ENCODE results near the gene TMEM132D.

TMEM132D gene

DNA sequence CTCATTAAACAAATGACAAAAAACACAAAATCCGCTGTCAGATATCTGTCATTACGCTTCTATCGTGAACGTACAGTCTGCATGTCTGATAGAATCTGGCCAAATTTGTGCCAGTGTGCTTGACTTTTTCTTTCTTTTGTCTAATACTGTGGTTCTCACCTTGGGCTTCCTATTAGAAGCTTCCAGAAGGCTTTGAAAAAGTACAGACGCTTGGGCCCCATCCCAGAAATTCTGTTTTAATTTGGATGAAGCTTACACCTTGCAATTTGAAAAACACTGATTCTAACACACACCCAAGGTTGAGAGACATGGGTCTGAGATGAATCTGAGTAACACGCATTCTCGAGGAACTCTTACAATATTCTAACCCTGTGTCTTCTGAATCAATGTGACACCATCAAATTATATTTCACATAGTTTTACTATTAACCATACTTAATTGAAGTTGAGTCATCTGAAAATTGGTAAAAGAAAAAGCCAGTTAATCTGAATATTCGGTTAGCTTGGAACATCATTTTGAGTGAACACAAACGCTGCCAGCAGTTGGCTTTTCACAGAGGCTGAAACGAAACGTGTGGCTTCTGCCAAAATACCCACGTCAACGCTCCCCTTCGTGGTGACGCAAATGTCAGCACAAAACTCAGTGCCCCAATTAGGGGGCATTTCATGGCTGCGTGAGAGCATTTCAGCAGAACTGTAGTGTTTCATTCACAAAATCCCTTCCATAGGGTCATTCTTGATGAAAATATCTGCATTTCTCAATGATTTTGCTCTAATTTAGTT, 420.5 kb downstream of the TMEM132D start:
- no peak overlapping the region for H3K23ac ChIP-seq (ENCODE audit: low read length in 2 of 2)

DNA sequence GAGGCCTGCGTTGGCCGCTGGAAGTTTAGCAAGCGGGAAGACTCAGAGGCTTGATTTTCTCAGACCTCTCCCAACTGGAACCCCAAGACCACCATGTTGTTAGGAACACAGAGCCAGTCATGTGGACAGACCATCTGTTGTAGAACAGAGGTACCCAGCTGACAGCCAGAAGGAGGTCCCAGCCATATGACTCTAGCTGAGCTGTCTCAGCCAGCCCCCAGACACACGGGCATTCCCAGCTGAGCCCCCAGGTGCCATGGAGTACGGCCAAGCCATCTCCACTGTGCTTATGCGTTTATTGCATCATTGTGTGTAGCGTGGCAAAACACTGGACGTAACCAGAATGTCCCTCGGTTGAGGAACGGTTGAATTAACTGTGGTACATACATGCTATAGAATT, 421.9 kb downstream of the TMEM132D start:
- Histone ChIP-seq H4K91ac (ENCODE audit: low read length) (peak overlapping the region; percentile 57), H3K4me2 (ENCODE audit: low read length, poor library complexity, severe bottlenecking) (no peak overlapping the region), H3K4me3 (ENCODE audit: insufficient read depth in 1 of 2, low read depth in 1 of 2, low read length in 2 of 2) (no peak overlapping the region), H2AK5ac (ENCODE audit: low read length, severe bottlenecking) (no peak overlapping the region), H3K79me1 (replicated peaks; ENCODE audit: low read length, poor library complexity, severe bottlenecking) (no peaks in the 10 kb centered on the region), H2BK5ac (ENCODE audit: low read depth, low read length, poor library complexity, severe bottlenecking) (no peak overlapping the region), H3K4me1 (ENCODE audit: control insufficient read depth, insufficient read depth, low read depth, low read length) (no peaks in the 10 kb centered on the region), H3K9ac (ENCODE audit: low read length) (no peak overlapping the region), H3K27me3 (ENCODE audit: control insufficient read depth in 1 of 2, insufficient read depth in 1 of 2, low read length in 2 of 2) (no peaks in the 10 kb centered on the region), H3K18ac (ENCODE audit: low read depth in 1 of 2, low read length in 2 of 2) (no peak overlapping the region), H2BK15ac (ENCODE audit: low read depth, poor library complexity, severe bottlenecking) (no peak overlapping the region), H3K14ac (ENCODE audit: low read length in 2 of 2) (no peak overlapping the region), H3K27ac (ENCODE audit: low read length, poor library complexity, severe bottlenecking) (no peak overlapping the region), H3K9me3 (ENCODE audit: control insufficient read depth, low read length) (peaks cover 12% of the 10 kb centered on the region), H3K36me3 (ENCODE audit: control insufficient read depth in 1 of 2, insufficient read depth in 2 of 2, low read depth in 1 of 2, low read length in 2 of 2) (no peaks in the 10 kb centered on the region), H4K8ac (ENCODE audit: low read length) (no peak overlapping the region), H3K4ac (ENCODE audit: low read depth in 1 of 2, low read length in 2 of 2) (no peak overlapping the region), H2BK12ac (ENCODE audit: low read length in 2 of 2) (no peak overlapping the region), H3K23ac (ENCODE audit: low read length in 2 of 2) (no peak overlapping the region), H2BK120ac (ENCODE audit: low read depth, low read length) (no peak overlapping the region), H2AFZ (ENCODE audit: low read depth, low read length) (no peak overlapping the region)
- WGBS, result 79% methylated on average over 8 of the region's 10 CpGs
- DNase-seq, result no peak

More for the DNA sequence above, 420.5 kb downstream of the TMEM132D start:
- H3K9me3 ChIP-seq (ENCODE audit: control insufficient read depth, low read length), result peaks cover 11% of the 10 kb centered on the region
- H3K18ac ChIP-seq (ENCODE audit: low read depth in 1 of 2, low read length in 2 of 2), result no peak overlapping the region
- H3K14ac ChIP-seq (ENCODE audit: low read length in 2 of 2), result no peak overlapping the region
- no peak overlapping the region for H3K27ac ChIP-seq (ENCODE audit: low read length, poor library complexity, severe bottlenecking)
- H3K79me1 ChIP-seq (replicated peaks; ENCODE audit: low read length, poor library complexity, severe bottlenecking), result no peaks in the 10 kb centered on the region
- no peak overlapping the region for H2BK5ac ChIP-seq (ENCODE audit: low read depth, low read length, poor library complexity, severe bottlenecking)
- H2BK120ac ChIP-seq (ENCODE audit: low read depth, low read length), result no peak overlapping the region
- no peak overlapping the region for H2BK15ac ChIP-seq (ENCODE audit: low read depth, poor library complexity, severe bottlenecking)
- no peak overlapping the region for H2AFZ ChIP-seq (ENCODE audit: low read depth, low read length)
- H3K9ac ChIP-seq (ENCODE audit: low read length), result no peak overlapping the region
- H2AK5ac ChIP-seq (ENCODE audit: low read length, severe bottlenecking), result no peak overlapping the region
- H3K4me2 ChIP-seq (ENCODE audit: low read length, poor library complexity, severe bottlenecking), result no peak overlapping the region
- H3K27me3 ChIP-seq (ENCODE audit: control insufficient read depth in 1 of 2, insufficient read depth in 1 of 2, low read length in 2 of 2), result no peaks in the 10 kb centered on the region
- no peak for DNase-seq
- no peak overlapping the region for H2BK12ac ChIP-seq (ENCODE audit: low read length in 2 of 2)
- H3K4me3 ChIP-seq (ENCODE audit: insufficient read depth in 1 of 2, low read depth in 1 of 2, low read length in 2 of 2), result no peak overlapping the region
- no peak overlapping the region for H4K8ac ChIP-seq (ENCODE audit: low read length)
- no peaks in the 10 kb centered on the region for H3K4me1 ChIP-seq (ENCODE audit: control insufficient read depth, insufficient read depth, low read depth, low read length)
- WGBS, result 83% methylated on average over 16 of the region's 16 CpGs
- no peak overlapping the region for H4K91ac ChIP-seq (ENCODE audit: low read length)
- no peaks in the 10 kb centered on the region for H3K36me3 ChIP-seq (ENCODE audit: control insufficient read depth in 1 of 2, insufficient read depth in 2 of 2, low read depth in 1 of 2, low read length in 2 of 2)
- H3K4ac ChIP-seq (ENCODE audit: low read depth in 1 of 2, low read length in 2 of 2), result no peak overlapping the region

DNA sequence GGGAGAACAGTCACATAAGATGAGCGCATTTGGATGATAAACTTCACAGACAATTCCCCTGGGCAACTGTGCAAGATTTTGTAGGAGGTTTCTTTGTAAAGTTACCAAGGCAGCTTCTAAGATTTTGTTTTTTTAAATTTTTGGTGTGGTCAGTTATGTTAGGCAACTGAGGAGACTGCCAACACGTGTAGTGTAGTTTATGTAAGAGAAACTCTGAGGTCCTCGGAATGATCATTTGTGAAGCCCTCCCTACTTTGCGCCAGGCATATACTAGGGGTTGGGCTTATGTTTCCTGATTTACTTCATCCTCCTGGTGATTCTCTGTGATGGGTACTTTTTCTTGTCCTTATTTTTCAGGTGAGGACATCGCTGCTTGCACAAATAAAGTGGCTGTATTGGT, 433.6 kb downstream of the TMEM132D start:
- Histone ChIP-seq H2BK120ac (ENCODE audit: low read depth, low read length) (no peak overlapping the region), H3K79me1 (replicated peaks; ENCODE audit: low read length, poor library complexity, severe bottlenecking) (no peaks in the 10 kb centered on the region), H3K14ac (ENCODE audit: low read length in 2 of 2) (no peak overlapping the region), H3K23ac (ENCODE audit: low read length in 2 of 2) (no peak overlapping the region), H3K9me3 (ENCODE audit: control insufficient read depth, low read length) (peaks cover 23% of the 10 kb centered on the region), H3K27ac (ENCODE audit: low read length, poor library complexity, severe bottlenecking) (no peak overlapping the region), H3K9ac (ENCODE audit: low read length) (no peak overlapping the region), H3K27me3 (ENCODE audit: control insufficient read depth in 1 of 2, insufficient read depth in 1 of 2, low read length in 2 of 2) (no peaks in the 10 kb centered on the region), H3K18ac (ENCODE audit: low read depth in 1 of 2, low read length in 2 of 2) (no peak overlapping the region), H2BK12ac (ENCODE audit: low read length in 2 of 2) (no peak overlapping the region), H4K8ac (ENCODE audit: low read length) (no peak overlapping the region), H4K91ac (ENCODE audit: low read length) (no peak overlapping the region), H3K4me3 (ENCODE audit: insufficient read depth in 1 of 2, low read depth in 1 of 2, low read length in 2 of 2) (no peak overlapping the region), H3K4ac (ENCODE audit: low read depth in 1 of 2, low read length in 2 of 2) (no peak overlapping the region), H2BK5ac (ENCODE audit: low read depth, low read length, poor library complexity, severe bottlenecking) (no peak overlapping the region), H3K36me3 (ENCODE audit: control insufficient read depth in 1 of 2, insufficient read depth in 2 of 2, low read depth in 1 of 2, low read length in 2 of 2) (no peaks in the 10 kb centered on the region), H2AK5ac (ENCODE audit: low read length, severe bottlenecking) (no peak overlapping the region), H2BK15ac (ENCODE audit: low read depth, poor library complexity, severe bottlenecking) (no peak overlapping the region), H3K4me1 (ENCODE audit: control insufficient read depth, insufficient read depth, low read depth, low read length) (no peaks in the 10 kb centered on the region), H2AFZ (ENCODE audit: low read depth, low read length) (no peak overlapping the region), H3K4me2 (ENCODE audit: low read length, poor library complexity, severe bottlenecking) (no peak overlapping the region)
- 81% methylated on average over 5 of the region's 5 CpGs for WGBS
- DNase-seq, result no peak

DNA sequence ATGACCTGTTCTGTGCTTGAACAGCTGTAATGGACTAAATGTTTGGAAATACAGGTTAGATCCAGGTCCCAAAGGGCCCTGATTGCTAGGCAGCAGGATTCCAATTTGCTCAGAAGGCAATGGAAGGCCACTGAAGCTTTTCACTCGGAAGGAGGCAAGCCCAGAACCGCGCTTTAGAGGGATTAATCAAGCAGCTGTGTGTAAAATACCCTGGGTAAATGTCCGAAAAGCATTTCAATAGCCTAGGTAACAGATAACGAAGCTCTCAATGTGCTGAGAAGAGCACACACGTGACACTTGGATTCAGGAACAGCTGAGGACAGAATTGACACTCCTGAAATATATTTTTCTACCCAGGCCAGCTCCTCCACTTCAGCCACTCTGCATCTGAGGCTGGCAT, 436.1 kb downstream of the TMEM132D start:
- Histone ChIP-seq H2BK120ac (ENCODE audit: low read depth, low read length) (no peak overlapping the region), H3K4me3 (ENCODE audit: insufficient read depth in 1 of 2, low read depth in 1 of 2, low read length in 2 of 2) (no peak overlapping the region), H3K9ac (ENCODE audit: low read length) (no peak overlapping the region), H2AK5ac (ENCODE audit: low read length, severe bottlenecking) (no peak overlapping the region), H3K36me3 (ENCODE audit: control insufficient read depth in 1 of 2, insufficient read depth in 2 of 2, low read depth in 1 of 2, low read length in 2 of 2) (no peaks in the 10 kb centered on the region), H3K4me2 (ENCODE audit: low read length, poor library complexity, severe bottlenecking) (no peak overlapping the region), H2BK5ac (ENCODE audit: low read depth, low read length, poor library complexity, severe bottlenecking) (no peak overlapping the region), H3K18ac (ENCODE audit: low read depth in 1 of 2, low read length in 2 of 2) (no peak overlapping the region), H4K91ac (ENCODE audit: low read length) (no peak overlapping the region), H2BK15ac (ENCODE audit: low read depth, poor library complexity, severe bottlenecking) (no peak overlapping the region), H4K8ac (ENCODE audit: low read length) (no peak overlapping the region), H3K4me1 (ENCODE audit: control insufficient read depth, insufficient read depth, low read depth, low read length) (no peaks in the 10 kb centered on the region), H3K14ac (ENCODE audit: low read length in 2 of 2) (no peak overlapping the region), H2BK12ac (ENCODE audit: low read length in 2 of 2) (no peak overlapping the region), H3K4ac (ENCODE audit: low read depth in 1 of 2, low read length in 2 of 2) (no peak overlapping the region), H3K79me1 (replicated peaks; ENCODE audit: low read length, poor library complexity, severe bottlenecking) (no peaks in the 10 kb centered on the region), H3K9me3 (ENCODE audit: control insufficient read depth, low read length) (peaks cover 15% of the 10 kb centered on the region), H3K23ac (ENCODE audit: low read length in 2 of 2) (no peak overlapping the region), H2AFZ (ENCODE audit: low read depth, low read length) (no peak overlapping the region), H3K27ac (ENCODE audit: low read length, poor library complexity, severe bottlenecking) (no peak overlapping the region), H3K27me3 (ENCODE audit: control insufficient read depth in 1 of 2, insufficient read depth in 1 of 2, low read length in 2 of 2) (no peaks in the 10 kb centered on the region)
- 67% methylated on average over 6 of the region's 6 CpGs for WGBS
- DNase-seq, result no peak

All from mesenchymal stem cell (in vitro differentiated cells and primary cell).